GM19324 (cell line): ENCODE measurements around the gene GLG1.
"Not testable (repeated sequence)": the region's sequence is repeated elsewhere in the genome, so short reads cannot be mapped to it uniquely, and the experiment has no call there.

Source experiments
- ATAC-seq: cut with Tn5 transposase; IDR thresholded peaks from one replicate; pipeline ENCODE4 v1.9.1; 2021; ENCODE audit warnings: mild to moderate bottlenecking, moderate library complexity; ENCODE audit not compliant: unreplicated experiment, low FRiP score

GLG1 gene

GRCh38 chr16:74417897-74418296 lies 189.0 kb downstream of the GLG1 start:
- not testable (repeated sequence) for ATAC-seq

GRCh38 chr16:74413920-74414319 lies 193.0 kb downstream of the GLG1 start:
- not testable (repeated sequence) for ATAC-seq

GRCh38 chr16:74413485-74413884 lies 193.4 kb downstream of the GLG1 start:
- ATAC-seq = not testable (repeated sequence)

GRCh38 chr16:74412775-74413390 lies 194.0 kb downstream of the GLG1 start:
- ATAC-seq = not testable (repeated sequence)

- not testable (repeated sequence) for ATAC-seq
These were observed 194.7 kb downstream of the GLG1 start for GRCh38 chr16:74412138-74412774.

- not testable (repeated sequence) for ATAC-seq
These were observed 195.9 kb downstream of the GLG1 start for GRCh38 chr16:74410981-74411380.

GRCh38 chr16:74410057-74410957 lies 196.6 kb downstream of the GLG1 start:
- ATAC-seq = not testable (repeated sequence)

DNA sequence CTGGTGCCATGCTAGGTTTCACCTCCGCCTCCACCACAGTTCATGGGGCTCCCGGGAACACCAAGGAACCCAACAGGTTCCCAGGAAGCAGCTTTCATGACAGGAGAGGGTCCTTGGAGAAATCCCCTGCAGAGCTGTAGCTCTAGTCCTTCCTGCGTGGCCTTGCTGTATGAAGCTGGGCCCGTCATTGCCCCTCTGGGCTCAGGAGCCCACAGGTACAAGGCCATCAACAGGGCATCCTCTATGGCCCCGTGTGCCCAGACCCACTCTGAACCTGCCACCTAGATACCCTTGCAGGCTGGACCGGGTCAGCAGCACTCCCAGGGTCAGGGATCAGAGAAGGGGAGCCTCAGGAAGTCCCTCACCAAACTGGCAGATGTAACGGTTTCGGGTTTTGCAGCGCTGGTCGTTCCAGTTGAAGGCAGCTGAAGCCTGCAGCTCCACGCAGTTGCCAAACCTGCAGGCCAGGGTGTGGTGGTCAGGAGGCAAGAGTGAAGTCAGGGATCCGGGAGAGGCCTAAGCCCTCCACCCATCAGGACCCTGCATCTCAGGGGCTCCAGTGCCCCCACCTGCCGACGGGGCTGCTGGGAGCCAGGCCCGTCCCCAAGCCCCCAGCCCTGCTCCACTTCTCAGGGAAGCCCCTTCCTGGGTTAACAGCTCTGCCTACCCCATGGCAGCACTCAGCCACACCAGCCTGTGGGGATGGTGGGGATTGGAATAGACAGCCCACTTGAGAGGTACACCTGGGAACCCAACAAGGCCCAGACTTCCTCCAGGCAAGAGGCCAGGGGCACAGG lies 197.5 kb downstream of the GLG1 start:
- not testable (repeated sequence) for ATAC-seq

GRCh38 chr16:74407362-74407705 lies 199.6 kb downstream of the GLG1 start:
- ATAC-seq = not testable (repeated sequence)

- not testable (repeated sequence) for ATAC-seq
These were observed 200.1 kb downstream of the GLG1 start for GRCh38 chr16:74406600-74407361.

DNA sequence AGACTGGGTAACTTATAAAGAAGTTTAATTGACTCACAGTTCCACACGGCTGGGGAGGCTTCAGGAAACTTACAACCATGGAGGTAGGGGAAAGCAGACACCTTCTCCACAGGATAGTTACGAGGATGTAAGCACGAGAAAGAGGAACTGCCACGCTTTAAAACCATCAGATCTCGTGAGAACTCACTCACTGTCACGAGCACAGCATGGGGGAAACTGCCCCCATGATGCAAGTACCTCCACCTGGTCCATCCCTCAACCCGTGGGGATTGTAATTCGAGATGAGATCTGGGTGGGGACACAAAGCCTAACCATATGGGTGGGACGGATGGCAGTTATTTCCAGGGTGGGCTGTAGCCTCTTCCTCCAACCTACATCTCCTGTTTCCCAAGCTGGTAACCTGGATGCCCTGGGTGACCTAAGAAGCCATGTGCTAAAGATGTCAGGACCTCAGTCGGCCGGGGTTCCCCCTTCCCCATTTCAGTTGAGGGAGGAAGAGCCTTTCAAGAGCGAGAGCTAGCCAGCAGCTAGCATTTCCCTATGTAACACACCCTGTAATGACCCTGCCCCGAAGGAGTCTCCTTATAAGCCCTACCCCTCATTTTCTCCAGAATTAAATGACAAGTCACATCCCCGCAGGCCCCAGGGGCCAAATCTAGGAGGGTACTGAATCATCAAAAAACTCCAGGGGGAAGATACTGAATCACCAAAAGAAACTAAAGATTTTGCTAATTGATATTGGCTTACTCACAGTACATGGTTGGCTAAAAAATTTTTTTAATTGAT lies 202.6 kb downstream of the GLG1 start:
- not testable (repeated sequence) for ATAC-seq

GRCh38 chr16:74400238-74400637 lies 206.7 kb downstream of the GLG1 start:
- not testable (repeated sequence) for ATAC-seq

GRCh38 chr16:74398212-74398895 lies 208.6 kb downstream of the GLG1 start:
- not testable (repeated sequence) for ATAC-seq
